CD4-positive, alpha-beta T cell (primary cell): ENCODE measurements around the gene LHFPL6. TPM values are rescaled to one million over a fixed set of nuclear protein-coding genes. Genes with fewer than 3 reads are reported as not detected.

Experiments used
- ATAC-seq: fragments of 200-7000 bp; cut with Tn5 transposase; one replicate; pipeline ENCODE4 v1.10.0; 2022; ENCODE audit warnings: mild to moderate bottlenecking; ENCODE audit not compliant: poor library complexity
- CTCF ChIA-PET: fragments of 350-600 bp; sonication (Branson Sonifier 250); formaldehyde crosslinking; loops from one replicate; lab custom pipeline; 2021; ENCODE audit warnings: antibody characterized with exemption, inconsistent platforms; lab: Charles Lee
- POLR2A ChIA-PET: fragments of 350-600 bp; sonication (Branson Sonifier 250); formaldehyde crosslinking; loops from one replicate; lab custom pipeline; 2021; ENCODE audit warnings: antibody characterized with exemption, inconsistent platforms; lab: Charles Lee
- DNase-seq, 14 experiments: peaks; one replicate each; pipeline ENCODE4 v3.0.0-alpha.2; 2013 to 2020; ENCODE audit warnings: mixed read lengths in 2 of 14
- H3K27ac ChIP-seq, 2 donors: one replicate each; pipeline versions ENCODE4 v1.5.1 to v1.7.0; 2013; ENCODE audit warnings: low read length in 2 of 2, low read depth in 1 of 2, mild to moderate bottlenecking in 1 of 2
- H3K27me3 ChIP-seq, 2 experiments: 1 replicate in 1 of 2; 2 replicates in 1 of 2; pipeline versions ENCODE4 v1.6.1 to v1.7.0; 2013; ENCODE audit warnings: low read length in 2 of 2, control low read depth in 1 of 2, mild to moderate bottlenecking in 1 of 2, moderate library complexity in 1 of 2; ENCODE audit not compliant: insufficient read depth in 2 of 2, control insufficient read depth in 1 of 2
- H3K36me3 ChIP-seq: one replicate; pipeline ENCODE4 v1.6.1; 2013; ENCODE audit warnings: low read length, control low read depth; ENCODE audit not compliant: insufficient read depth
- H3K4me1 ChIP-seq: one replicate; pipeline ENCODE4 v1.6.1; 2013; ENCODE audit warnings: low read length, control low read depth; ENCODE audit not compliant: insufficient read depth
- H3K4me3 ChIP-seq: one replicate; pipeline ENCODE4 v1.5.1; 2013; ENCODE audit warnings: mild to moderate bottlenecking, low read length, moderate library complexity
- H3K9me3 ChIP-seq, 2 experiments: 1 replicate in 1 of 2; 2 replicates in 1 of 2; pipeline versions ENCODE4 v1.6.1 to v1.7.0; 2013; ENCODE audit warnings: low read length in 2 of 2, mild to moderate bottlenecking in 2 of 2, control low read depth in 1 of 2, moderate library complexity in 1 of 2; ENCODE audit not compliant: control insufficient read depth in 1 of 2, insufficient read depth in 1 of 2
- H3K27ac Mint-ChIP-seq: one replicate; pipeline ENCODE4 v1.8.0; 2020; ENCODE audit warnings: mixed read lengths
- H3K27me3 Mint-ChIP-seq: one replicate; pipeline ENCODE4 v1.8.0; 2021; ENCODE audit warnings: mixed read lengths
- H3K36me3 Mint-ChIP-seq: one replicate; pipeline ENCODE4 v1.8.0; 2021; ENCODE audit warnings: low read depth, mixed read lengths
- H3K4me1 Mint-ChIP-seq: one replicate; pipeline ENCODE4 v1.8.0; 2021; ENCODE audit warnings: low read depth, mixed read lengths
- H3K4me3 Mint-ChIP-seq: one replicate; pipeline ENCODE4 v1.8.0; 2020; ENCODE audit warnings: mild to moderate bottlenecking, mixed read lengths
- H3K9me3 Mint-ChIP-seq: one replicate; pipeline ENCODE4 v1.8.0; 2020; ENCODE audit warnings: mixed read lengths
- intact Hi-C, 2 experiments: fragments of 100-400 bp; cut with DNase I in 1 of 2; cut with micrococcal nuclease in 1 of 2; formaldehyde crosslinking; loops; one replicate each; pipeline versions ENCODE4 v1.15.1 to v1.9.0; 2023 to 2025; cut with DNase I, micrococcal nuclease
- total RNA-seq, 174 experiments: library from RNA in 2 of 174; stranded (reverse) in 2 of 174; gene quantifications; one replicate each; pipeline ENCODE4 v1.2.3 and lab custom pipeline; 2021 to 2026
- TF ChIP-seq, protein P1 (sequence below): fragments of 200-600 bp; IDR thresholded peaks from one replicate; pipeline ENCODE4 v1.8.0; 2022; ENCODE audit warnings: antibody characterized with exemption, mild to moderate bottlenecking

The LHFPL6 gene
- total RNA-seq, 2 experiments from 2014 or later, result not detected

DNA sequence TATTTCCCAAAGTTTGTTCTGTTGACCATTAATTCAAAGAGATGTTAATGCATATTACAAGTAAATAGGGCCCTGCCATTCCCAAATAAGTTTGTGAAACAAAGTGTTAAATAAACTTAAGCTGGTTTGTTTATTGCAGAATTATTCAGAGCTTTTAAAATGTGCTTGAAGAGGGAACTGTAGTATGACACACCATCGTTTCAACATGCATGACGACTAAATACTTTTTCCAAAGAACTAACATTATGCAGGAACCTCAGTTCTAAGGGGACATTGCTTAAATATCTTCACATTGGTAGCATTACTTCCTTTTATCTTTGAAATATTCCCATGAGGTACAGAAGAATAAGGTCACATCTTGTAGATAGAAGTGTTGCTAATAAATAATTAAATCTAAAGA lies 14.6 kb downstream of the LHFPL6 start:
- ChIA-PET CTCF (no interaction called here), POLR2A (no interaction called here)
- DNase-seq (no peak), ATAC-seq (no peak)
- Mint-ChIP-seq H3K36me3 (no peaks in the 10 kb centered on the region), H3K9me3 (no peaks in the 10 kb centered on the region), H3K4me1 (no peaks in the 10 kb centered on the region), H3K27me3 (peaks cover 24% of the 10 kb centered on the region), H3K27ac (no peak overlapping the region), H3K4me3 (no peak overlapping the region)
- TF ChIP-seq, protein P1, sequence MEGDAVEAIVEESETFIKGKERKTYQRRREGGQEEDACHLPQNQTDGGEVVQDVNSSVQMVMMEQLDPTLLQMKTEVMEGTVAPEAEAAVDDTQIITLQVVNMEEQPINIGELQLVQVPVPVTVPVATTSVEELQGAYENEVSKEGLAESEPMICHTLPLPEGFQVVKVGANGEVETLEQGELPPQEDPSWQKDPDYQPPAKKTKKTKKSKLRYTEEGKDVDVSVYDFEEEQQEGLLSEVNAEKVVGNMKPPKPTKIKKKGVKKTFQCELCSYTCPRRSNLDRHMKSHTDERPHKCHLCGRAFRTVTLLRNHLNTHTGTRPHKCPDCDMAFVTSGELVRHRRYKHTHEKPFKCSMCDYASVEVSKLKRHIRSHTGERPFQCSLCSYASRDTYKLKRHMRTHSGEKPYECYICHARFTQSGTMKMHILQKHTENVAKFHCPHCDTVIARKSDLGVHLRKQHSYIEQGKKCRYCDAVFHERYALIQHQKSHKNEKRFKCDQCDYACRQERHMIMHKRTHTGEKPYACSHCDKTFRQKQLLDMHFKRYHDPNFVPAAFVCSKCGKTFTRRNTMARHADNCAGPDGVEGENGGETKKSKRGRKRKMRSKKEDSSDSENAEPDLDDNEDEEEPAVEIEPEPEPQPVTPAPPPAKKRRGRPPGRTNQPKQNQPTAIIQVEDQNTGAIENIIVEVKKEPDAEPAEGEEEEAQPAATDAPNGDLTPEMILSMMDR, result no peak
- intact Hi-C loops, result no loop called here
- H3K27me3 ChIP-seq, result peaks cover 0 to 4% of the 10 kb centered on the region in 2 experiments
- H3K27ac ChIP-seq, result no peak overlapping the region
- H3K9me3 ChIP-seq, result no peaks in the 10 kb centered on the region
- no peak overlapping the region for H3K4me3 ChIP-seq
- H3K4me1 ChIP-seq, result no peaks in the 10 kb centered on the region
- H3K36me3 ChIP-seq, result no peaks in the 10 kb centered on the region

DNA sequence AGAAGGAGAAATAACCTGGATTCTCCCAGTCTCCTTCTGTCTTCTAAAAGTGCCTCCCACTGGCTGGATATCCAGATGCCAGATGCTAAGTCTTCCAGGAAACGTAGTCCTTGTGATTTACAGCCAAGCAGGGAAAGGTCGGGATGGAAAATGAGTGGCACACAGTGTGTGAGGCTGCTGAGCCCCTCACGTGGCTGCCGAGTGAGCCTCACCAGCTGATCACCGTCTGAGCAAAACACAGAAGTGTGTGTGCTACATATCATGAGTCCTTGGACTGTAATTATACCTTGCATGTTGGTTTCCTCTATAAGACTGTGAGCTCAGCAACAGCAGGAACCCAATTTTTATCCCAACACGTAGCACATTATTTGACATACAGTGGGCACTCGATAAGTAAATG lies 15.1 kb downstream of the LHFPL6 start:
- POLR2A ChIA-PET, result no interaction called here

DNA sequence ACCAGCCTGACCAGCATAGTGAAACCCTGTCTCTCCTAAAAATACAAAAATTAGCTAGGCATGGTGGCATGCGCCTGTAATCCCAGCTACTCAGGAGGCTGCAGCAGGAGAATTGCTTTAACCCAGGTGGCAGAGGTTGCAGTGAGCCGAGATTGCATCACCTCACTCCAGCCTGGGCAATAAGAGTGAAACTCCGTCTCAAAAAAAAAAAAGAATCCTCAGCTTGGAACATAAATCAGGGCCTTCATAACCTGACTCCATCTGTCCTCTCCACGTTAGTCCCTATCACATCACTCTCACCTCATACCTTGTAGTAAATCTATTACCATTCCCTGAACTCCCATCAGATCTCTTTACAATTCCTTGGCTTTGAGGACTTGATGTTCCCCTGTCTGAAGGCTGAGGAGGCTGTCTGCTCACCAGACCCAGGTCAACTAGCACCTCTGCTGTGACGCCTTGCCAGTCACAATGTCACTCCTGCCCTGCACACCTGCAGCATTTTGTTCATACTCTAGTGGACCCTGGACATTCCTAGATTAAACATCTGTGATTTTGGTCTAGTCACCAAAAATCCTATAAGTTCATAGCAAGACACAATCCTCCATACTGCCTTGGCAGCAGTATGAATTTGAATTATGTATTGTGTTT lies 15.9 kb downstream of the LHFPL6 start:
- H3K9me3 Mint-ChIP-seq, result no peaks in the 10 kb centered on the region
- H3K4me1 Mint-ChIP-seq, result no peaks in the 10 kb centered on the region
- no peak for ATAC-seq
- no peaks in the 10 kb centered on the region for H3K36me3 Mint-ChIP-seq
- Histone ChIP-seq H3K4me1 (no peaks in the 10 kb centered on the region), H3K9me3 (no peaks in the 10 kb centered on the region), H3K36me3 (no peaks in the 10 kb centered on the region), H3K4me3 (no peak overlapping the region), H3K27ac (no peak overlapping the region), H3K27me3 (peaks cover 0 to 4% of the 10 kb centered on the region in 2 experiments)
- H3K27me3 Mint-ChIP-seq, result peaks cover 21% of the 10 kb centered on the region
- TF ChIP-seq, protein P1, result no peak
- intact Hi-C loops, result no loop called here
- H3K4me3 Mint-ChIP-seq, result no peak overlapping the region
- ChIA-PET CTCF (no interaction called here), POLR2A (no interaction called here)
- H3K27ac Mint-ChIP-seq, result no peak overlapping the region
- DNase-seq, result no peak

More for the DNA sequence above, 15.1 kb downstream of the LHFPL6 start:
- Histone ChIP-seq H3K27ac (no peak overlapping the region), H3K9me3 (no peaks in the 10 kb centered on the region), H3K27me3 (peaks cover 0 to 4% of the 10 kb centered on the region in 2 experiments), H3K4me3 (no peak overlapping the region), H3K4me1 (no peaks in the 10 kb centered on the region), H3K36me3 (no peaks in the 10 kb centered on the region)
- H3K27ac Mint-ChIP-seq, result no peak overlapping the region
- H3K4me3 Mint-ChIP-seq, result no peak overlapping the region
- H3K9me3 Mint-ChIP-seq, result no peaks in the 10 kb centered on the region
- intact Hi-C loops, result no loop called here
- DNase-seq (no peak), ATAC-seq (no peak)
- H3K4me1 Mint-ChIP-seq, result no peaks in the 10 kb centered on the region
- CTCF ChIA-PET, result no interaction called here
- TF ChIP-seq, protein P1, result no peak
- peaks cover 24% of the 10 kb centered on the region for H3K27me3 Mint-ChIP-seq
- H3K36me3 Mint-ChIP-seq, result no peaks in the 10 kb centered on the region
